Endodermal cell (in vitro differentiated cells): Measurements from ENCODE around the gene CMSS1. TPM values are rescaled to one million over a fixed set of nuclear protein-coding genes. Genes with fewer than 3 reads are reported as not detected.

Experiments
- DNase-seq: peaks from one replicate; pipeline ENCODE4 v3.0.0-alpha.2; 2017
- H3K27ac ChIP-seq: 2 replicates; pipeline ENCODE4 v1.5.1; 2013; ENCODE audit warnings: mild to moderate bottlenecking, low read depth, low read length, moderate library complexity
- H3K27me3 ChIP-seq: 2 replicates; pipeline ENCODE4 v1.6.1; 2013; ENCODE audit warnings: mild to moderate bottlenecking, low read length, moderate library complexity; ENCODE audit not compliant: insufficient read depth, control insufficient read depth, poor library complexity, severe bottlenecking
- H3K36me3 ChIP-seq: 2 replicates; pipeline ENCODE4 v1.7.0; 2013; ENCODE audit warnings: mild to moderate bottlenecking, low read length, moderate library complexity; ENCODE audit not compliant: control insufficient read depth, insufficient read depth
- H3K4me1 ChIP-seq: one replicate; pipeline ENCODE4 v1.7.0; 2013; ENCODE audit warnings: low read length; ENCODE audit not compliant: control insufficient read depth, insufficient read depth
- H3K4me3 ChIP-seq: 2 replicates; pipeline ENCODE4 v1.5.1; 2013; ENCODE audit warnings: mild to moderate bottlenecking, low read length, moderate library complexity
- H3K9ac ChIP-seq: 2 replicates; pipeline ENCODE4 v1.6.1; 2013; ENCODE audit warnings: mild to moderate bottlenecking, low read length, moderate library complexity; ENCODE audit not compliant: poor library complexity, severe bottlenecking; ENCODE audit errors: extremely low read depth
- H3K9me3 ChIP-seq: 2 replicates; pipeline ENCODE4 v1.6.1; 2013; ENCODE audit warnings: mild to moderate bottlenecking, low read length, moderate library complexity; ENCODE audit not compliant: control insufficient read depth
- H3K27ac Mint-ChIP-seq: 2 replicates; pipeline ENCODE4 v1.8.0; 2020; ENCODE audit warnings: mixed read lengths
- H3K27me3 Mint-ChIP-seq: 2 replicates; pipeline ENCODE4 v1.8.0; 2021; ENCODE audit warnings: mild to moderate bottlenecking, mixed read lengths; ENCODE audit not compliant: insufficient read depth
- H3K36me3 Mint-ChIP-seq: 2 replicates; pipeline ENCODE4 v1.8.0; 2020; ENCODE audit warnings: low read depth, mixed read lengths
- H3K4me1 Mint-ChIP-seq: 2 replicates; pipeline ENCODE4 v1.8.0; 2020; ENCODE audit warnings: mixed read lengths
- H3K4me3 Mint-ChIP-seq: 2 replicates; pipeline ENCODE4 v1.8.0; 2020; ENCODE audit warnings: mild to moderate bottlenecking, moderate library complexity, mixed read lengths
- H3K9me3 Mint-ChIP-seq: 2 replicates; pipeline ENCODE4 v1.8.0; 2020; ENCODE audit warnings: mild to moderate bottlenecking, mixed read lengths
- CTCF ChIP-seq: fragments of 200-600 bp; sonication (generic); conservative IDR thresholded peaks from 2 replicates; pipeline ENCODE4 v1.5.0; 2021; ENCODE audit warnings: antibody characterized with exemption, mild to moderate bottlenecking
- WGBS, 2 experiments: methylation state at CpG; one replicate each; pipeline versions ENCODE4 v1.1.5 to v1.1.7; 2013; ENCODE audit warnings: missing lambda C conversion rate in 2 of 2, mixed read lengths in 1 of 2; ENCODE audit not compliant: insufficient coverage in 1 of 2, insufficient read length in 1 of 2; 5-methylcytosine and 5-hydroxymethylcytosine counted together
- total RNA-seq, 2 donors: library from RNA; stranded (reverse); fragmentation: NEBNext Ultra II Directional in 1 of 2; extraction: Animal tissue kit (Norgen Biotek cat#: 25700) in 1 of 2; gene quantifications; 2 replicates in 1 of 2; 3 replicates in 1 of 2; pipeline ENCODE4 v1.2.1, GENCODE V29; 2021

The CMSS1 gene
- total RNA-seq, 2 donors from 2014 or later, result 48.5 to 50.8 TPM

- Histone ChIP-seq H3K27ac (no peak overlapping the region), H3K9ac (no peak overlapping the region), H3K36me3 (no peaks in the 10 kb centered on the region), H3K4me1 (no peaks in the 10 kb centered on the region), H3K4me3 (no peak overlapping the region), H3K27me3 (no peaks in the 10 kb centered on the region), H3K9me3 (no peaks in the 10 kb centered on the region)
- H3K27me3 Mint-ChIP-seq, result peaks cover 31% of the 10 kb centered on the region
- 92 to 100% methylated on average over 2 of the region's 2 CpGs for WGBS, 2 experiments
- H3K27ac Mint-ChIP-seq, result no peak overlapping the region
- H3K4me3 Mint-ChIP-seq, result no peak overlapping the region
- peaks cover 18% of the 10 kb centered on the region for H3K4me1 Mint-ChIP-seq
- DNase-seq, result no peak
- H3K9me3 Mint-ChIP-seq, result no peaks in the 10 kb centered on the region
- no peaks in the 10 kb centered on the region for H3K36me3 Mint-ChIP-seq
- TF ChIP-seq CTCF, result no peak
Measured at GRCh38 chr3:99879275-99879674, 61.6 kb downstream of the CMSS1 start.

DNA sequence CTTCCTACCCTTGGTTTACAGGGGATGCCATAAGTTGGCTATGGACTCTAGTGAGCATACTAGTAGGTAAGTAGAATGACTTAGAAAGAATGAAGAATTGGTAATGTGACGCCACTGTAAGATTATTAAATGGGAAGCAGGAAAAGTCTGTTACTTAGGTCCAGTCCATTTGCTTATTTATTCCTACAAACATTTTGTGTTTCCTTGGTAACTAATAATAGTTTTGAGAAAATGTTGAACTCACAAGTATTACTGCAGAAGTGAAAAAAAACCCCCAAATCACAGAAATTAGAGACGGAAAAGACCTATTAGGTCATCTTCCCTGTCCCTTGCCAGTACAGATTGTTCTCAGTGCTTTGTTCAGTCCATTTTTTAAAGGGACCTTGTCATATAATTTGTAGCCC, 63.5 kb downstream of the CMSS1 start:
- no peak overlapping the region for H3K27ac ChIP-seq
- no peak for TF ChIP-seq CTCF
- Mint-ChIP-seq H3K27me3 (peaks cover 24% of the 10 kb centered on the region), H3K4me1 (peaks cover 26% of the 10 kb centered on the region), H3K27ac (no peak overlapping the region), H3K9me3 (no peaks in the 10 kb centered on the region), H3K36me3 (no peaks in the 10 kb centered on the region), H3K4me3 (no peak overlapping the region)
- 87 to 100% methylated on average over 1 to 2 of the region's 2 CpGs for WGBS, 2 experiments
- no peaks in the 10 kb centered on the region for H3K4me1 ChIP-seq
- no peaks in the 10 kb centered on the region for H3K36me3 ChIP-seq
- no peak overlapping the region for H3K9ac ChIP-seq
- DNase-seq, result no peak
- H3K4me3 ChIP-seq, result no peak overlapping the region
- no peaks in the 10 kb centered on the region for H3K27me3 ChIP-seq
- H3K9me3 ChIP-seq, result no peaks in the 10 kb centered on the region

DNA sequence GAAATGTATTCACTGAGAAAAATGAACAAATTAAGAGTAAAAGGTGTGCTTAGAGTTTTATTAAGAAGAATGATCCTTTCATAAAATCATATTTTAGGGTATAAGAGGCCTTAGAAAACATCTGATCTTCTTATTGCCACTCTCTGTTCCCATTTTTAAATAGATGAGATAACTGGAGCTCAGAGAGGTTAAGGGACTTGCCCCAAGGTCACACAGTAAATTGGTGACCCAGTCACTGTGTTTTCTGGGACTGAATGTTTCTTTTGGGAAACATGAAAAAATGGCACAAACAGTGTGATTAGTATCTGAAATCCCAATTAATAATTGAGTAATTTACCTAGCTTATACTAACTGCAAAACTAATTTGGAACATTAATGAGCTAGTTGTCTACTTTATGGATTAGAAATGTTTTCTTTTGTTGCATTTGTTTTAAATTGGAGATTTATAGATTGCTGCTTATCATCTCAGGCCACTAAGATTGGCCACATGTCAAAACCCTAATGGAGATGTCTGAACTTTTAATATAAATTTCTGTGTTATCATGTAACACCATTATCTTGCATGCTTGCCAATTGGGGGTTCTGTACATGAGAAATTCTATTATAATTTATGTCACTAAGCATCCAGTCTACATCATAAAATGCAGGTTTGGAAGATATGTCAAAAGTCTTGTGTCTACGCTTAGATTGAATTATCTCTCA, 64.9 kb downstream of the CMSS1 start:
- no peaks in the 10 kb centered on the region for H3K9me3 ChIP-seq
- H3K36me3 Mint-ChIP-seq, result no peaks in the 10 kb centered on the region
- no peaks in the 10 kb centered on the region for H3K27me3 ChIP-seq
- TF ChIP-seq CTCF, result no peak
- no peak overlapping the region for H3K4me3 Mint-ChIP-seq
- no peak overlapping the region for H3K27ac ChIP-seq
- DNase-seq, result no peak
- no peaks in the 10 kb centered on the region for H3K36me3 ChIP-seq
- H3K27ac Mint-ChIP-seq, result no peak overlapping the region
- WGBS, 2 experiments, result 100% methylated on average over 1 of the region's 1 CpG
- H3K4me1 Mint-ChIP-seq, result peaks cover 18% of the 10 kb centered on the region
- no peaks in the 10 kb centered on the region for H3K9me3 Mint-ChIP-seq
- no peaks in the 10 kb centered on the region for H3K4me1 ChIP-seq
- no peak overlapping the region for H3K9ac ChIP-seq
- peaks cover 15% of the 10 kb centered on the region for H3K27me3 Mint-ChIP-seq
- no peak overlapping the region for H3K4me3 ChIP-seq
